Thoracic aorta (tissue), 2 donors: Measurements from ENCODE around the gene BRD3. TPM values are rescaled to one million over a fixed set of nuclear protein-coding genes. Genes with fewer than 3 reads are reported as not detected.

Source experiments
- ATAC-seq: fragments of 150-250 bp; one replicate; pipeline ENCODE4 v1.8.0; 2017; ENCODE audit warnings: low read depth; ENCODE audit not compliant: insufficient number of reproducible peaks, low FRiP score
- DNase-seq: peaks from one replicate; pipeline ENCODE4 v3.0.0-alpha.2; 2020; ENCODE audit warnings: low spot score
- H3K27ac ChIP-seq, 2 donors: fragments of 200-600 bp; sonication (generic); 1 replicate in 1 of 2; 2 replicates in 1 of 2; pipeline ENCODE4 v1.5.1; 2016; ENCODE audit warnings: mild to moderate bottlenecking in 2 of 2, moderate library complexity in 2 of 2
- H3K27me3 ChIP-seq: fragments of 200-600 bp; sonication (generic); replicated peaks from 2 replicates; pipeline ENCODE4 v1.6.0; 2016; ENCODE audit warnings: mild to moderate bottlenecking; ENCODE audit not compliant: insufficient read depth
- H3K36me3 ChIP-seq: fragments of 200-600 bp; sonication (generic); one replicate; pipeline ENCODE4 v1.5.1; 2016
- H3K4me1 ChIP-seq, 2 donors: fragments of 200-600 bp; sonication (generic); 1 replicate in 1 of 2; 2 replicates in 1 of 2; pipeline versions ENCODE4 v1.5.1 to v1.6.0; 2016; ENCODE audit warnings: low read depth in 2 of 2, mild to moderate bottlenecking in 1 of 2; ENCODE audit not compliant: control insufficient read depth in 1 of 2
- H3K4me3 ChIP-seq: fragments of 200-600 bp; sonication (generic); 2 replicates; pipeline ENCODE4 v1.5.1; 2016; ENCODE audit warnings: mild to moderate bottlenecking
- H3K9me3 ChIP-seq: fragments of 200-600 bp; sonication (generic); 2 replicates; pipeline ENCODE4 v1.5.1; 2016
- total RNA-seq, 2 donors: library from RNA; depleted of rRNA; stranded (reverse); fragments of >200 nt; gene quantifications; one replicate each; pipeline versions ENCODE4 v1.1.0 to v1.2.3, GENCODE V29; 2016
- TF ChIP-seq, protein P1 (sequence below): fragments of 200-600 bp; sonication (generic); IDR thresholded peaks from one replicate; pipeline ENCODE4 v1.5.1; 2019; ENCODE audit warnings: antibody characterized with exemption

BRD3 gene
- total RNA-seq, 2 donors from 2014 or later, result 22.1 to 47.9 TPM

- Histone ChIP-seq H3K4me1 (peaks cover 6 to 16% of the 10 kb centered on the region in 2 donors), H3K36me3 (peaks cover 58% of the 10 kb centered on the region), H3K9me3 (no peaks in the 10 kb centered on the region), H3K4me3 (no peak overlapping the region), H3K27ac (no peak overlapping the region), H3K27me3 (no peaks in the 10 kb centered on the region)
- ATAC-seq, result no peak
- no peak for DNase-seq
- TF ChIP-seq, protein P1, sequence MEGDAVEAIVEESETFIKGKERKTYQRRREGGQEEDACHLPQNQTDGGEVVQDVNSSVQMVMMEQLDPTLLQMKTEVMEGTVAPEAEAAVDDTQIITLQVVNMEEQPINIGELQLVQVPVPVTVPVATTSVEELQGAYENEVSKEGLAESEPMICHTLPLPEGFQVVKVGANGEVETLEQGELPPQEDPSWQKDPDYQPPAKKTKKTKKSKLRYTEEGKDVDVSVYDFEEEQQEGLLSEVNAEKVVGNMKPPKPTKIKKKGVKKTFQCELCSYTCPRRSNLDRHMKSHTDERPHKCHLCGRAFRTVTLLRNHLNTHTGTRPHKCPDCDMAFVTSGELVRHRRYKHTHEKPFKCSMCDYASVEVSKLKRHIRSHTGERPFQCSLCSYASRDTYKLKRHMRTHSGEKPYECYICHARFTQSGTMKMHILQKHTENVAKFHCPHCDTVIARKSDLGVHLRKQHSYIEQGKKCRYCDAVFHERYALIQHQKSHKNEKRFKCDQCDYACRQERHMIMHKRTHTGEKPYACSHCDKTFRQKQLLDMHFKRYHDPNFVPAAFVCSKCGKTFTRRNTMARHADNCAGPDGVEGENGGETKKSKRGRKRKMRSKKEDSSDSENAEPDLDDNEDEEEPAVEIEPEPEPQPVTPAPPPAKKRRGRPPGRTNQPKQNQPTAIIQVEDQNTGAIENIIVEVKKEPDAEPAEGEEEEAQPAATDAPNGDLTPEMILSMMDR, result no peak
Measured at GRCh38 chr9:134048582-134048968, 19.3 kb downstream of the BRD3 start.

GRCh38 chr9:134047868-134048581 is 19.8 kb downstream of the BRD3 start:
- ATAC-seq (no peak), DNase-seq (no peak)
- H3K4me1 ChIP-seq, result peaks cover 6 to 16% of the 10 kb centered on the region in 2 donors
- no peaks in the 10 kb centered on the region for H3K9me3 ChIP-seq
- no peak overlapping the region for H3K4me3 ChIP-seq
- H3K27ac ChIP-seq, result no peak overlapping the region
- H3K36me3 ChIP-seq, result peaks cover 52% of the 10 kb centered on the region
- H3K27me3 ChIP-seq, result no peaks in the 10 kb centered on the region
- TF ChIP-seq, protein P1, result no peak

- no peak overlapping the region for H3K27ac ChIP-seq
- H3K4me1 ChIP-seq, result peaks cover 6 to 16% of the 10 kb centered on the region in 2 donors
- no peaks in the 10 kb centered on the region for H3K27me3 ChIP-seq
- ATAC-seq (no peak), DNase-seq (no peak)
- H3K4me3 ChIP-seq, result no peak overlapping the region
- no peaks in the 10 kb centered on the region for H3K9me3 ChIP-seq
- H3K36me3 ChIP-seq, result peaks cover 47% of the 10 kb centered on the region
- TF ChIP-seq, protein P1, result no peak
Measured at GRCh38 chr9:134046894-134047681, 20.7 kb downstream of the BRD3 start.

DNA sequence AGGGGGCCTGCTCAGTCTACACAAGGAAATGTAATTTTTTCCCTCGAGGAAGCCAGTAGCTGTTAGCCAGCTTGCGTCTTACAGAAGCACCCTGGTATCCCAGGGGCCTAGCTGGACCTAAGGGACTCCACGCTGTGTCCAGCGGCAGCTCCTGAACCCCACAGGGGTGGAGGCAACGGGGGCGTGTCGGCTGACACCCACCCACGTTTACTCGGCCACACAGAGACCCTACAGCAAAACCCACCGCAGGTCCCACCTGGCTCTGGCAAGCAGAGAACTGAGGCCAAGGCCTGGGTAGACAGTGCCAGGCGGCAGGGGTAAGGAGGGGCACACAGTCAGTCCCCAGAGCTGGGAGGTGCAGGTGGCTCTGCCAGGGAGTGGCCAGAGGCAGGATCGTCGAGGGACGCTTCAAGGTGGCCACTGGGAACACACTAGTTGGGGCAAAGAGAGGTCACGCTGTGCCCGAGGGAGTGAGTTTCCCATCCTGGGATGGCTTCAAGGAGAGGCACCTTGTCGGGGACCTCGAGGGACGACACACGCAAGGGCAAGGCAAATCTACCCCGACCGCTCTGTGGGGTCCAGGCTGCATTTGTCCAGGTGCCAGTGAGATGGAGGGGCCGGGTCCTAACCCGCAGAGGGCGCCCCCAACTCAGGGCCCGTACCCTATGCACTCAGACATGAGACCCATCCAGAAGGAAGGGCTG is 21.8 kb downstream of the BRD3 start:
- H3K4me3 ChIP-seq, result no peak overlapping the region
- no peaks in the 10 kb centered on the region for H3K9me3 ChIP-seq
- H3K27ac ChIP-seq, result no peak overlapping the region
- H3K36me3 ChIP-seq, result peaks cover 43% of the 10 kb centered on the region
- ATAC-seq (no peak), DNase-seq (no peak)
- H3K27me3 ChIP-seq, result no peaks in the 10 kb centered on the region
- TF ChIP-seq, protein P1, result no peak
- H3K4me1 ChIP-seq, result peaks cover 6 to 16% of the 10 kb centered on the region in 2 donors

DNA sequence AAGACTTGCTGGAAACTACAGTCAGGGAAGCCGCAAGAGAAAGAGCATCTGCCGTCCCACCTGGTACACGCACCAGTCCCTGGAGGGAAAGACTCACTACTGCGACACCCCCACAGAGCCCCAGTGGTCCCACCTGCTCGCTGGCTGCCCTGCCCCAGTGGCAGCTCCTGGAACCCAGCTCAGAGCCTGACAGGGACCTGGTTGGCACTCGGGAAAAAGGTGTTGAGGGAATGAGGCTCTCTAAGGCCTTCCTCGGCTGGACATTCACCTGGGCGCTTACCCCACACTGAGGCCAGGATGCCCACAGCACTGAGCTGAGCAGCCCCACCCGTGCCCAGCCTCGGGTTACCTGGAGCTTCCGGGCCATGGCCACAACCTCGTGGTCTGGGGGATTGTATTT is 22.9 kb downstream of the BRD3 start:
- Histone ChIP-seq H3K4me1 (peaks cover 6 to 13% of the 10 kb centered on the region in 2 donors), H3K27me3 (no peaks in the 10 kb centered on the region), H3K27ac (no peak overlapping the region), H3K4me3 (no peak overlapping the region), H3K36me3 (peaks cover 44% of the 10 kb centered on the region), H3K9me3 (no peaks in the 10 kb centered on the region)
- ATAC-seq (no peak), DNase-seq (no peak)
- TF ChIP-seq, protein P1, result no peak
